Mucosa of descending colon (tissue), 3 donors: ENCODE results near the gene OSBPL10. TPM values are rescaled to one million over a fixed set of nuclear protein-coding genes. Genes with fewer than 3 reads are reported as not detected.

Experiments used
- ATAC-seq: fragments of 200-7000 bp; cut with Tn5 transposase; one replicate; pipeline ENCODE4 v1.9.1; 2020; ENCODE audit warnings: mild to moderate bottlenecking, moderate library complexity
- DNase-seq, 3 donors: peaks; one replicate each; pipeline ENCODE4 v3.0.0-alpha.2; 2020
- H3K36me3 ChIP-seq: fragments of 200-600 bp; one replicate; pipeline ENCODE4 v1.8.0; 2021; ENCODE audit warnings: low read depth, mild to moderate bottlenecking
- H3K4me1 ChIP-seq: fragments of 200-600 bp; one replicate; pipeline ENCODE4 v1.8.0; 2021; ENCODE audit warnings: low read depth, mild to moderate bottlenecking
- H3K4me3 ChIP-seq: fragments of 200-600 bp; one replicate; pipeline ENCODE4 v1.8.0; 2021; ENCODE audit warnings: mild to moderate bottlenecking
- H3K9me3 ChIP-seq: fragments of 200-600 bp; one replicate; pipeline ENCODE4 v1.8.0; 2021; ENCODE audit warnings: mild to moderate bottlenecking
- CTCF ChIP-seq: fragments of 200-600 bp; IDR thresholded peaks from one replicate; pipeline ENCODE4 v1.8.0; 2022; ENCODE audit warnings: antibody characterized with exemption, mild to moderate bottlenecking
- intact Hi-C, 2 donors: fragments of 100-400 bp; cut with DNase I in 1 of 2; cut with micrococcal nuclease in 1 of 2; formaldehyde crosslinking; loops; one replicate each; pipeline versions ENCODE4 v1.11.0 to v1.11.1; 2022; cut with DNase I, micrococcal nuclease
- total RNA-seq, 3 donors: library from RNA; stranded (reverse); fragmentation: NEBNext Ultra II Directional in 2 of 3; extraction: Animal tissue kit (Norgen Biotek cat#: 25700) in 2 of 3; gene quantifications; one replicate each; pipeline versions ENCODE4 v1.2.1 to v1.2.4, GENCODE V29; 2021 to 2023
- donor health status: DM: no; HTN: no; CAD: no; lungs with moderate emphysema.
- donor health status: DM: no; HTN: no; CAD: no.
- donor health status: DM: no; HTN: yes; CAD: no.

The OSBPL10 gene
- total RNA-seq, 3 donors from 2014 or later, result 15.7 to 23.9 (median 16.6) TPM

- intact Hi-C loops, result no loop called here
- DNase-seq, result no peak
- TF ChIP-seq CTCF, result no peak
- Histone ChIP-seq H3K4me1 (no peaks in the 10 kb centered on the region), H3K4me3 (no peak overlapping the region), H3K9me3 (no peaks in the 10 kb centered on the region), H3K36me3 (no peaks in the 10 kb centered on the region)
- no peak for ATAC-seq
Observed at GRCh38 chr3:31733234-31733667, 247.8 kb downstream of the OSBPL10 start.

- H3K4me3 ChIP-seq, result no peak overlapping the region
- intact Hi-C loops, result no loop called here
- ATAC-seq, result no peak
- H3K9me3 ChIP-seq, result no peaks in the 10 kb centered on the region
- H3K4me1 ChIP-seq, result no peaks in the 10 kb centered on the region
- no peak for TF ChIP-seq CTCF
- DNase-seq, result no peak
- H3K36me3 ChIP-seq, result no peaks in the 10 kb centered on the region
Observed at GRCh38 chr3:31732548-31732947, 248.5 kb downstream of the OSBPL10 start.

GRCh38 chr3:31729573-31729972 is 251.5 kb downstream of the OSBPL10 start:
- H3K9me3 ChIP-seq, result no peaks in the 10 kb centered on the region
- intact Hi-C loops, result no loop called here
- H3K36me3 ChIP-seq, result no peaks in the 10 kb centered on the region
- no peak for TF ChIP-seq CTCF
- H3K4me3 ChIP-seq, result no peak overlapping the region
- H3K4me1 ChIP-seq, result no peaks in the 10 kb centered on the region
- no peak for ATAC-seq
- DNase-seq, result no peak

GRCh38 chr3:31729082-31729481 is 252.0 kb downstream of the OSBPL10 start:
- Histone ChIP-seq H3K4me1 (no peaks in the 10 kb centered on the region), H3K4me3 (no peak overlapping the region), H3K9me3 (no peaks in the 10 kb centered on the region), H3K36me3 (no peaks in the 10 kb centered on the region)
- ATAC-seq (no peak), DNase-seq (no peak)
- no peak for TF ChIP-seq CTCF
- intact Hi-C loops, result no loop called here

GRCh38 chr3:31728403-31728802 is 252.7 kb downstream of the OSBPL10 start:
- no peak for TF ChIP-seq CTCF
- Histone ChIP-seq H3K4me3 (no peak overlapping the region), H3K36me3 (no peaks in the 10 kb centered on the region), H3K9me3 (no peaks in the 10 kb centered on the region), H3K4me1 (no peaks in the 10 kb centered on the region)
- ATAC-seq, result no peak
- DNase-seq, result no peak
- intact Hi-C loops, result no loop called here

GRCh38 chr3:31725976-31726375 is 255.1 kb downstream of the OSBPL10 start:
- Histone ChIP-seq H3K4me3 (no peak overlapping the region), H3K9me3 (no peaks in the 10 kb centered on the region), H3K4me1 (no peaks in the 10 kb centered on the region), H3K36me3 (no peaks in the 10 kb centered on the region)
- no peak for TF ChIP-seq CTCF
- ATAC-seq (no peak), DNase-seq (no peak)
- intact Hi-C loops, result no loop called here
